ENCODE results near the gene EPHB2. TPM values are rescaled to one million over a fixed set of nuclear protein-coding genes. Genes with fewer than 3 reads are reported as not detected.

The EPHB2 gene
- total RNA-seq, 1 donor from 2014 or later = 14.6 TPM

DNA sequence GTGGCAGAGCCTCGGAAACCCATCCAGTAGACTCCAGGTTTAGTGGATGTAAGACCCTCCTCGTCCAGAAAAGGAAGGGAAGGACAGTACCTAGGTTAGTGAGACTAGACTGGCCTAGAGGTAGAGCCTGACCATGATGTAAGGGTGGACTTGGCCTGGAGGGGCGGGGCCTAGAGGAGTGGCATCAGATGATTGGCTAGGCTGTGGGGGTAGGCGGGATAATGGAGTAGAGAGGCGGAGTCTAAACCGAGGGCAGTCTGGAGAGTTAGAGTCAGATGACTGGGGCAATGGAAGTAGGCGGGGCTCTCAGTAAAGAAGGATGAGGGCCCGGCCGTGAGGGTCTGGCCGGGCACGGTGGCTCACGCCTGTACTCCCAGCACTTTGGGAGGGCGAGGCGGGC is 70.1 kb downstream of the EPHB2 start:
- no peak for DNase-seq (ENCODE audit: low spot score)

DNA sequence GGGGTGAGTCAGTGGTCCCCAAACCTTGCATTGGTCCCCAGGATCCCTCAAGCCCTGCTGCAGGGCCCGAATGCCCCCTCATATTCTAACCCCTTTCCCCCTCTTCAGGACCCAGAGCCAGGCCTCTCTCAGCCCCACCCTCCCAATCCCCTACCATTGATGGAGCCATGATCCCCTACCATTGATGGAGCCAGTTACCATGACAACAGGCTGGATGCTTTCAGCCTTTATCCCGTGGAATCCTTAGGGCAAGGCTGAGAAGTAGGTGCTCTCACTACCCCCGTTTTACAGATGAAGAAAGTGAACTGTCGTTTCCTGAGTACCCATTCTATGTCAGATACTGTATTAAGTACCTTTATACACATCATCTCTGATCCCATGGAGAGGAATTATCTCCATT is 70.8 kb downstream of the EPHB2 start:
- no peak for DNase-seq (ENCODE audit: low spot score)

DNA sequence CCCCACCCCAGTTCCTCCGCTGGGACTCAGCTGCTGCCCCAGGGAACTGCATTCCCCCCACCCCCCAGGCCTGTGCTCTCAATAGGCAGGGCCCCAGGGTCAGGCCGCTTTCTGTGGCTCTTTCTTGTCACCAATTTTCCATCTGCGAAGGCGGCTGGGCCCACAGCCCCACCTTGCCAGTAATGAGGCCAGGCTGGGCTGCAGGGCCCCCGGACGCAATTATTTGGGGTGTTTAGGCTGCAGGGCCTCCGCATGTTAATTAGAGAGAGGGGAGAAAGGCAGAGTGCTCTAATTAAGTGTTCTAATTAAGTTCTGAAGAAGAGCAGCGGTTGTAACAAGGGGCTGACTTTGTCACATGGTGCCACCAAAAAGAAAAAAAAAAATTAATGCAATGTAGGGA is 71.8 kb downstream of the EPHB2 start:
- no peak for DNase-seq (ENCODE audit: low spot score)

DNA sequence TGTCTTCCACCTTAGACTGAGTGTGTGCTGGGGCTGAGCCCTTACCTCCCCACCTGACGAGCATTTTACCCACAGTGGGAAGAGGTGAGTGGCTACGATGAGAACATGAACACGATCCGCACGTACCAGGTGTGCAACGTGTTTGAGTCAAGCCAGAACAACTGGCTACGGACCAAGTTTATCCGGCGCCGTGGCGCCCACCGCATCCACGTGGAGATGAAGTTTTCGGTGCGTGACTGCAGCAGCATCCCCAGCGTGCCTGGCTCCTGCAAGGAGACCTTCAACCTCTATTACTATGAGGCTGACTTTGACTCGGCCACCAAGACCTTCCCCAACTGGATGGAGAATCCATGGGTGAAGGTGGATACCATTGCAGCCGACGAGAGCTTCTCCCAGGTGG is 73.7 kb downstream of the EPHB2 start:
- no peak for DNase-seq (ENCODE audit: low spot score)

DNA sequence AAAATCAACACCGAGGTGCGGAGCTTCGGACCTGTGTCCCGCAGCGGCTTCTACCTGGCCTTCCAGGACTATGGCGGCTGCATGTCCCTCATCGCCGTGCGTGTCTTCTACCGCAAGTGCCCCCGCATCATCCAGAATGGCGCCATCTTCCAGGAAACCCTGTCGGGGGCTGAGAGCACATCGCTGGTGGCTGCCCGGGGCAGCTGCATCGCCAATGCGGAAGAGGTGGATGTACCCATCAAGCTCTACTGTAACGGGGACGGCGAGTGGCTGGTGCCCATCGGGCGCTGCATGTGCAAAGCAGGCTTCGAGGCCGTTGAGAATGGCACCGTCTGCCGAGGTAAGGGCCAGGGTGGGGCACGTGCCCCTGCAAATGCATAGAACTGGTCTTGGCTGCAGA is 74.1 kb downstream of the EPHB2 start:
- no peak for DNase-seq (ENCODE audit: low spot score)

DNA sequence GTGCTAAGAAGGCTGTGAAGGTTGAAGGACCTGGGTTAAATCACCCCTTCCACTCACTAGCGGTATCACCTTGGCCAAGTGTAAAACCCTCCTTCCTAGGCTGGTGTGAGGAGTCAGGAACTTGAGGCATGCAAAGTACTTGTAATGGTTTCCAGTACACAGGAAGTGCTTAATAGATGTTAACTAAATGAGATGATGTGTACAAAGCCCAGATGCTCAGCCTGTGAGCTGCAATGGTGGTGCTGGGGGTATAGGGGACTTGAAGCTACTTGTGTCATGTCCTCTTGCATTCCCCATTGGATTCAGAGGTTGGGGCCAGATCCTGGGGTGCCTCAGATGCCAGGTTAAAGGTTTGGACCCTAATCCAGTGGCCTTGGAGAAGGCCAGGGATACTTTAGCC is 75.5 kb downstream of the EPHB2 start:
- DNase-seq (ENCODE audit: low spot score) = no peak

DNA sequence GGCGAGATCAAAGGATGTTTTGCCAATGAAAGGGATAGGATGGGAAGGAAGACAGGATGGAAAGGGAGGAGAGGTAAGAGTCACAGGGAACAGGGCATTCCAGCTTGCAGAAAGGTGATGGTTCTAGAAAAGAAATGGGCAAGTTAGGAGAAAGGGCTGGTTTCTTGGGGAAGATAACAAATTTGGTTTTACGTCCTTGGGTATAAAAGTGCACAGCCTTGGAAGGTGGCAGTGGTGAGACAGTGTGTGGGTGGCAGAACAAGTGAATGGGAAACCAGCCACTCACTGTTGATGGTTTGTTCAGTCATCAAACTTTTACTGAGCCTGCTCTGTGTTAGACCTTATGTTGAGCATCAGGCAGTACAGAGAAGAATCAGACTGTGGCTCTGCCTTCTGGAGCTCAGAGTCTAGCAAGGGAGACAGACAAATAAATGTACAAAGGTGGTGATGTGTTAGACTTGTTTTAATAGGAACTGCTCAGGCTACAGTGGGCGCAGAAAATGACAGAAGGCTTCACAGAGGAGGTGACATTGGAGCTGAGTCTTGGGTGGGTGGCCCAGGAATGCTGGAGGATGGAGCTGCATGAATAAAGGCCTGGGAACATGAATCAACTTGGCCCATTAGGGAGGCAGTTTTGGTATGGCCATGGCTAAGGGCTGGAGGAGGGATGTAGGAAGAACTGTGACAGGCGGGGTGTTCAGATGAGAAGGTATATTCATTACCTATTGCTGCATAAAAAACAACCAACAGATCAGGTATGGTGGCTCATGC is 76.3 kb downstream of the EPHB2 start:
- DNase-seq (ENCODE audit: low spot score) = no peak

DNA sequence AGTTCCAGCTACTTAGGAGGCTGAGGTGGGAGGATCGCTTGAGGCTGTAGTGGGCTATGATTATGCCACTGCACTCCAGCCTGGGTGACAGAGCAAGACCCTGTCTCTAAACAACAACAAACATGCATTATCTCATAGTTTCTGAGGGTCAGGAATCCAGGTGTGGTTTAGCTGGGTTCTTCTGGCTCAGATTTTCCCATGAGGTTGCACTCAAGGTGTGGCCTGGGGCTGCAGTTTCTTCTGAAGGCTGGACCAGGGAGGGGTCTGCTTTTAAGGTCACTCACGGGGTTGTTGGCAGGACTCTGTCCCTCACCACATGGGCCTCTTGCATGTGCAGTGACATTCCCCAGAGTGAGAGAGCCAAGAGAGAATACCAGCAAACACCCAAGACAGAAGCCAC is 77.0 kb downstream of the EPHB2 start:
- no peak for DNase-seq (ENCODE audit: low spot score)

DNA sequence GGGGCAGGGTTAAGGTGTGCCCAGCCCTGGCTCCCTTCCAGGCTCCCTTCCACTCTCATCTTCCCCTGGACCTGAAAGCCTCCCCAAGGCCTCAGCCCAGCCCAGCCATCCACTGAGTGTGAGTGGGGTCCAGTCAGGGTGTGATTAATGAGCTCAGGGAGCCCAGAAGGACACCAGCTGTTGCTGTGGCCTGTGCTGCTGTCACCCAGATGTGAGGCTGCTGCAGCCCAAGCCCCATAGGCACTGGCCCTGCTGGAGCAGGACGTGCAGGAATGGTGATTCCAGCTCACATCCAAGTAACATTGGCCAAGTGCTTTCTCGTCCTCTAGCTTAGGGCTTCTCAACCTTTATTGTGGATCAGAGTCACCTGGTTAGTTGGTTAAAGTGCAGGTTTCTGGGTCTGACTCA is 77.6 kb downstream of the EPHB2 start:
- DNase-seq (ENCODE audit: low spot score) = no peak

DNA sequence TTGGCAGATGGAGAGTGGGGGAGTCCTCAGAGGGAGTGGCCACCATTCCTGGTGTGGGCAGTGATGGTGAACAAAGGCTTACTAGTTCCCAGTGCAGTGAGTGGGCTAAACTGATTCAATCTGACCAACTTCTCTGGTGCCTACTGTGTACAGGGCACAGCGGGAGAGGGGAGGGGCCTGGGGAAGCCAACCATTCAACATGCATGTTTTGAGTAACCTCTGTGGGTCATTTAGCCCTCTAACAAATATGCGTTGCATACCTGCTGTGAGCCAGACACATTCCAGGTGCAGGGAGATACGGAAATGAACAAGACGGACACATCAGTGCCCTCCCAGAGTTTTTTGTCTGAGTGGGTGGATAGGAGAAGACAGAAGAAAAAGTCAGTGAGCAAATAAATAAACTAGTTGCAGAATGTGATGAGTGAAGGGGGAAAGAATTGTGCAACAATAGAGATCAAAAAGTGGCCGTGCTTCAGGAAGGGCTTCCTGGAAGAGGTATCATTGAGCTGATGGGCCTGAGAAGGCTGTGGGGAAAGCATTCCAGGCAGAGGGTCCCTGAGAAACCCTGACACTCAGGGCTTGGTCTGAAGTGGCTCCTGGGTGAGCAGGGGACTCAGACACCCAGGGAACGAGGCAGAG is 78.8 kb downstream of the EPHB2 start:
- no peak for DNase-seq (ENCODE audit: low spot score)

DNA sequence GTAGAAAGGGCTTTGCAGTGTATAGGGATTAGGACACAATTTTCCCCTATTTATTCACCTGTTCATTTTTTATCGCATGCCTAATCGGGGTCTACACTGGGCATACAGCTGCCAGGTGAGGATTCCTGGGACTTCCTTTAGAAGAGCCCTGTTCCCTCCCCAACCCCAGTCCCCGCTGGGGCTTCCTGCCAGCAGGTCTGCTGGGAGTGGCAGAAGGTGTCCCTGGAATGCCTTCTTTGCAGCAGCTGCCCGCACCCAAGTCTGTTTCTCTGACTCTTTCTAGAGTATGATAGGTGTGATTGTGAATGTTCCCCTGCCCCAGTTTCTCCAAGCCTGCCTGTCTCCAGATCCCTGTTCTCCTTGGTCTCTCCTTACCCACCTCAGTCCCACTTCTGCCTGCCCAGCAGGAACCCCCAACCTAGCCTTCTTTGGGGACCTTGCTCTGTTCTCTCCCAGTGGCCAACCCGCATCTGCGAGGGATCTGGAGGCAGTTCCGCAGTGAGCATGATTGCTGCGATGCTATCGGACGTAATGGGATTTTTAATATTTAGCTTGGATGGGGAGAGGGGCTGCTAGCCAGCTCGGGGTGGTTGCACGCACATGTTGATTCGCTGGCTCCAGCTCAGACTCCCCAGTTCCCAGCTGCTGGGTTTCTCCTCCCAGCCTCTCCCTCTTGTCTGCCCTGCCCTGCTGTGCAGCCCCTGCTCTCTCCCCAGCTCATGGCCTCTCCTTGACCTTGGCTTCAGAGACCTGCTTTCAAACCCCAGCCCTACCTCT is 79.8 kb downstream of the EPHB2 start:
- no peak for DNase-seq (ENCODE audit: low spot score)

DNA sequence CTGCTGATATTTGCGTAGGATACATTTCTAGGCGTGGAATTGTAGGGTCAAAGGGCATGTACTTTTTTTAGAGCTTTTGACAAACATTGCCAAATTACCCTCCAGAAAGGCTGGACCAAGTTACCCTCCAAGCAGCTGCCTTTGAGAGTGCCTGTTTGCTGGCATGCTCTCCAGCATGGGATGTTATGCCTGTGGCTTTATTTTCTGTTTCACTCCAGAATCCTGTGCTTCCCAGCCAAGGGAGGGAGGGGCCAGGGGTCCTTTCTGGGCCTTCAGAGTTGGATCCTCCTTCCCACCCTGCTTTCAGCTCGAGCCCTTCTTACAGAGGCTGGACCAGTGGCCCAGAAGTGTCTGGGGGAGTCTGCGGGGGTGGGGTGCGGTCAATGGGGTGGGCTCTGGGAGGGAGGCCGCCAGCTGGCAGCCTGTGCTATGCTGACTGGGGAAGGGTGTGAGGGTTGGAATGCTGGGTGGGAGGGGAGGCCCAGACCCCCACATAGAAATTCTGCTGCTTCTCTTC is 81.2 kb downstream of the EPHB2 start:
- no peak for DNase-seq (ENCODE audit: low spot score)

DNA sequence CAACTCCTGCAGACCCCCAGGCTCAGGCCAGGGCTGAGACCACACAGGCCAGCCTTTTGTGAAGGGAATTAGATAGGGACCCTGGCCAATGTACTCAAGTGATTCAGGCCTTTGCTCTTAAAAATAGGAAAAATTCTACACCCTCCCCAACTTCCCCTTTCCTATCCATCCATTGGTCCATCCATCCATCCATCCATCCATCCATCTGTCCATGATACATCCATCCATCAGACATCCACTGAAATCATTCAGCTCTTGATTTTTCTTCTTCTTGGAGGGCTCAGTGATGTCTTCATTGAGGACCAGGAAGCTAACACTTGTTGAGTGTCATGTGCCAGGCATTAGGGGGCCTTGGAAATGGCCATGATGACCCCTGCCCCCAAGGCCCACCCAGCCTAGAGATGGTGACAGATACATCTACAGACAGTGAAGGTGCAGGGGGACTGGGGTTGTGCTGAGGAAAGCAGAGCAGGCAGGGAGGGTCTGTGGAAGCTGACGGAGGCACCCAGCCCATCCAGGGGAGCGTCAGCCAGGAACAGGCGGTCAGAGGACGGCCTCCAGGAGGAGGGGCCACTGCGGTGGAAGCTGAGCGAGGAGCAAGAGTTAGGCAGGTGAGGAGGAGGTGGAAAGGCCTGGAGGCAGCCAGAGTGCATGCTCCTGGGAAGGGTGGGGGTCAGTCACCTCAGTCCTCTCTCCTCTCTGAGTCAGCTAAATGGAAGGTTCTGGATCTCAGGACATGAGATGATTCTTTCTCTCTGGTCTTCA is 81.9 kb downstream of the EPHB2 start:
- no peak for DNase-seq (ENCODE audit: low spot score)

DNA sequence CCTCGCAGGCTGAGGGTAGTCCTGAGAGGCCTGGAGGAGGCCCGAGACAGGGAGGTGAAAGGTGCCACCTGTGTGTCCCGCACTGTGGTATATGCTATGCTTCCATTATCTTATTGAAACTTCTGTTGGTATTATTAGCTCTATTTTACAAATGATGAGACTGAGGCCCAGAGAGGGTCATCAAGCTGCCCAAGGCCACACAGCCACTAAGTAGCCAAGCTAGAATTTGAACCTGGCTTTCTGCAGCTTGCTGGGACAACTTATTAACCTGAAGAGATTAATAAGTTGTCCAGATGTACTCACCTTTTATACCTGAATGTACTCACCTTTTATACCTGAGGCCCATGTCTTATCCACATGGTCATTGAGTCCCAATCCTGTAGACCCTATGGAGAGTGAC is 83.0 kb downstream of the EPHB2 start:
- DNase-seq (ENCODE audit: low spot score) = no peak

DNA sequence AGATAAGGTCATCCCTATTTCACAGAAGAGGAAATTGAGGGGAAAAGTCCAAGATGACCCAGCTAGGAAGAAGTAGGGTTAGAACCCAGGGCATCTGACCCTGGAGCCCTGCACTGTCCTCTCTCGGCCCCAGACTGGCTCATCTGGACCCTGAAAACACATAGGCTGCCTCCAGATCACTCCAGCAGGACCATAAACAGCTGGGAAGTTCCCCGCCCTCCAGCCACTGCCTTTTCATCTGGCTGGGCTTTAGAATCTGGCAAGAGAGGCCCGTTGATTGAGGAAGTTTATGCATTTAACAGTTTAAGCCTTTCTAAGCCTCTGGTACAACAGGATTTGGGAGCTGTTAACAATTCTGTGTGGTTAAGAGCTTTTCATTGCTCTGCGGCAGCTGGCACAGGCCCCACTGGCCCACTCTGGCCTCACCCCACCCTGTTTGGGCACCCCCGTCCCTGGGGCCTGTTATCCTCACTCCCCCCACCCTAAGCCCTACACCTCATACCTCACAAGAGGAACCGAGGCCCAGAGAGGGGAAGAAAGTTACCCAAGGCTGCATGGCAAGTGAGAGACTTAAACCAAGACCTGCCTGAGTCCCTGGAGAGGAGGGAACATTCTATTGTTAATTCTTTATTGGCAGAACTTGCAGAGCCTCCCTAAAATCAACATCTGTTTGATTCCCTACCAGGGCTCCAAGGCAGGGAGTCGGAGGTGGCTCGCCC is 84.2 kb downstream of the EPHB2 start:
- no peak for DNase-seq (ENCODE audit: low spot score)

DNA sequence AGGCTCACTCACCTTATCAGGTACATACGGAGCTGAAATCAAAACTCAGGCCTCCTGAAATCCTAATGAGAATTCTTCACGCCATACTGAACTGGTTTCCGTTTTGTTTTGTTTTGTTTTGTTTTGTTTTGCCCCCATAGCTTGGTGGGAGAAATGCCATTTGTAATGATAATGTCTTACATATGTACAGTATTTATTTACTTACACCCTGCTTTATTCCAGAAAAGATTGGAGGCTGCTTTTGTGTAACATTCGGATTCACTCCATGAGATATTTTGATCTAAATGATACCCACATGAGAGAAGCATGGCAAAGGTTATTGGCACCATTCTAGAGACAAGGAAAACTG is 84.7 kb downstream of the EPHB2 start:
- no peak for DNase-seq (ENCODE audit: low spot score)

DNA sequence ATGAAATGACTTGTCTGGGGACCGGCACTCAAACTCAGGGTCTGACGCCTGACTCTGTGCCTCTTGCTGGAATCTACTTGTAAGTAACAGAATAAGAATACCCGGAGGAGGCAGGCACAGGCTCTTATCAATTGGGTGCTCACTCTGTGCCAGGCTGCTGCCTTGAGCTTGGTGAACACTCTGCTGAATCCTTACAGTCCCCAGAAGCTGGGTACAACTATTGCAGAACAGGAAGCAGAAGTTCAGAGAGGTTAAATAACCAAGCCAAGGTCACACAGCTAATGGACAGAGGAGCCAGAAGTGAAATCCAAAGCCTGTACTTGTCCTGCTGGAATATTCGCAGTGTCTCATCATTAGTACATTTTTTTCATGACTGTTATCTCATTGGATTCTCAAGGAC is 86.0 kb downstream of the EPHB2 start:
- no peak for DNase-seq (ENCODE audit: low spot score)

DNA sequence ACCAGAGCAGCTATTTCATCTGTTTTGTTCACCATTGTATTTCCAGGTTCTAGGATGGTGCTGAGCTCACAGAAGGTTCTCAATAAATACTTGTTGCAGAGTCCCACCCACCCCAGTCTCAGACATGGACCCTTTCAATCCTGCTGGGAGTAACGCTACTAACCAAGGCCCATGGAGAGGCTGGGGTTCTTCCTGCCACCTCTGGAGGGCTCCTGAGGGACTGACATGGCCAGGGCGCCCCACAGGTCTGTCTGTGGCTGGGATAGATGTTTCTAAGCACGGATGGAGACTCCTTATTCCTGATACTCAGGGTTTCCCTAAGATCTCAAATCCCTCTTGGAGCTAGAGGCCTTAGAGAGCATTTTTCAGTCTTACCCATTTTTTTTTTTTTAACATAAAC is 87.4 kb downstream of the EPHB2 start:
- no peak for DNase-seq (ENCODE audit: low spot score)

DNA sequence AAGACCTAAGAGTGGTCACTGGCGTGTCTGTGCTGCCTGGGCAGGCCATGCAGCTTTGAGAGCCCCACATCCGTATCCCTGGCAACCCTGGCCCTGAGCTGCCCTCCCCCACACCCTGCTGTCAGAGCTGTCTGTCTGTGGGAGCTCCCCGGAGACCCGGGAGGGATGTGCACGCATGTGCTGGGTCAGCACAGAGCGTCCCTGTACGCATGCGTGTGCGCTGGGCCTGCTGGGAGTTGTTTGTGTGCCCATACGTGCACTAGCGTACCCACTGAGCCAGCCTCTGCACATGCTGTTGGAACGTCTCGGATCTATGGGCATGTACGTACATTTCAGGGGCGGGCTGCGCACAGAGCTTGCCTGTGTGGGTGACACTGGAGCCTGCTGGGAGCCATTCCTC is 89.3 kb downstream of the EPHB2 start:
- DNase-seq (ENCODE audit: low spot score) = no peak

DNA sequence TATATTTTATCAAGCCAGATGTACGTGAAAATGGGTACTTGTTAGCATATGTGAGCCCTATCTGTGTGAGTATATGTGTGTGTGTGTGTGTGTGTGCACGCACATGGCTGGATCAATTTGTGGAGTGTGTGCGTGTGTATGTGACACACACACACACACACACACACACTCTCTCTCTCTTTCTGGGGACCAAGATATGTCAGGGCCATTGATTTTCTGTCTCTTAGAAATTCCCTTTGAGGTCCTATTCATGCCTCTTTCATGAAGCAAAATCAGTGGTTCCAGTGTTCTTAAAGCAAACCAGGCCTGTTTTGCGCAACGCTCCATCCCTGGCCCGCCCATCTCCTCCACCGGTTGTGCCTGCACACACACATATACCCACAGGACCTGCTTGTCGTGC is 90.0 kb downstream of the EPHB2 start:
- DNase-seq (ENCODE audit: low spot score) = no peak

DNA sequence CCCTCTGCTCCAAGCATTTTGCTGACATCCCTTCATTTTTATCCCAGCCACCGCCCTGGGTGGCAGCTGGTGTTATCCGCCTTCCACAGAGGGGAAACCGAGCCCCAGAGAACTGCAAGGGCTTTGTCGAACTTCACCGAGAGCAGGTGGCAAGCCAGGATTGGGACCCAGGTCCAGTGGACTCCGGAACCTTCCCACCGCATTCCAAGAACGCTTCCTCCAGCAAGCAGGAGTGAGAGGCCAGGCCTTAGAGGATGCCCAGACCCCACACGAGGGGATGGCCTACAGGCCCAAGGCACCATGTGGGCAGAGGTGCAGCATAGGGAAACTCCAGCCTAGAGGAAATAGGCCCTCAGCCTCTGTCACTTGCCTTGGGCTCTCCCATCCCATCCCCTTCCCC is 90.7 kb downstream of the EPHB2 start:
- DNase-seq (ENCODE audit: low spot score) = no peak

Measured in ureter (tissue), 1 donor.